Subcutaneous adipose tissue (tissue), 4 donors: ENCODE measurements around the gene SLC25A52. TPM values are rescaled to one million over a fixed set of nuclear protein-coding genes. Genes with fewer than 3 reads are reported as not detected.

Experiments used
- total RNA-seq, 4 donors: library from RNA; depleted of rRNA; stranded (reverse); fragments of >200 nt; gene quantifications; one replicate each; pipeline ENCODE4 v1.1.0, GENCODE V29; 2016
- TF ChIP-seq, protein P1 (sequence below): fragments of 450-650 bp; IDR thresholded peaks from one replicate; pipeline ENCODE4 v1.5.1; 2016; ENCODE audit warnings: low read depth, mild to moderate bottlenecking, control low read depth, antibody characterized with exemption, moderate library complexity

Gene SLC25A52
- total RNA-seq, 4 donors from 2014 or later = 0.44 TPM; not detected in 3

- TF ChIP-seq, protein P1, sequence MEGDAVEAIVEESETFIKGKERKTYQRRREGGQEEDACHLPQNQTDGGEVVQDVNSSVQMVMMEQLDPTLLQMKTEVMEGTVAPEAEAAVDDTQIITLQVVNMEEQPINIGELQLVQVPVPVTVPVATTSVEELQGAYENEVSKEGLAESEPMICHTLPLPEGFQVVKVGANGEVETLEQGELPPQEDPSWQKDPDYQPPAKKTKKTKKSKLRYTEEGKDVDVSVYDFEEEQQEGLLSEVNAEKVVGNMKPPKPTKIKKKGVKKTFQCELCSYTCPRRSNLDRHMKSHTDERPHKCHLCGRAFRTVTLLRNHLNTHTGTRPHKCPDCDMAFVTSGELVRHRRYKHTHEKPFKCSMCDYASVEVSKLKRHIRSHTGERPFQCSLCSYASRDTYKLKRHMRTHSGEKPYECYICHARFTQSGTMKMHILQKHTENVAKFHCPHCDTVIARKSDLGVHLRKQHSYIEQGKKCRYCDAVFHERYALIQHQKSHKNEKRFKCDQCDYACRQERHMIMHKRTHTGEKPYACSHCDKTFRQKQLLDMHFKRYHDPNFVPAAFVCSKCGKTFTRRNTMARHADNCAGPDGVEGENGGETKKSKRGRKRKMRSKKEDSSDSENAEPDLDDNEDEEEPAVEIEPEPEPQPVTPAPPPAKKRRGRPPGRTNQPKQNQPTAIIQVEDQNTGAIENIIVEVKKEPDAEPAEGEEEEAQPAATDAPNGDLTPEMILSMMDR = no peak
Observed at GRCh38 chr18:31772699-31773098, 12.0 kb upstream of the SLC25A52 start.

- TF ChIP-seq, protein P1 = no peak
Observed at GRCh38 chr18:31750273-31750672, 10.4 kb downstream of the SLC25A52 start.

GRCh38 chr18:31746396-31746795, 14.3 kb downstream of the SLC25A52 start:
- TF ChIP-seq, protein P1 = no peak

- TF ChIP-seq, protein P1 = no peak
Observed at GRCh38 chr18:31744321-31745067, 16.2 kb downstream of the SLC25A52 start.

- TF ChIP-seq, protein P1 = no peak
Observed at GRCh38 chr18:31741097-31741735, 19.5 kb downstream of the SLC25A52 start.

GRCh38 chr18:31740180-31740579, 20.5 kb downstream of the SLC25A52 start:
- TF ChIP-seq, protein P1 = no peak

DNA sequence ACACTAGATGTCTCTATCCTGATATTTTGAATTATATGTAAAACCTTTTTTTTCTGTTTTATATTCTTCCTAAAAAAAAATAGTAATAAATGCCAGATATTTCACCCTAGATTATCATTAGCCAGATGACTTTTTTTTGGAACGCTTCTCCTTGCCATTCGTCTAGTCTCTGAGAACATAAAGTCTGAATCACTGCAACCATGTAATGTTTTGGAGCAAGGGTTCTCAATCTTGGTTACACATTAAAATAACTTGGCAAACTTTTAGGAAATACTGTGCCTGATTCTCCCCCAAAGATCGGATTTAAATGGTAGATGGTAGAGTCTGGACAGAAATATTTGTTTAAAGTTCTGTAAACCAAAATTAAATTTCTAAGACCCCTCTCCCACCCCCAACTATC, 21.0 kb downstream of the SLC25A52 start:
- TF ChIP-seq, protein P1 = no peak
